ENCODE measurements around the gene LIPI.

DNA sequence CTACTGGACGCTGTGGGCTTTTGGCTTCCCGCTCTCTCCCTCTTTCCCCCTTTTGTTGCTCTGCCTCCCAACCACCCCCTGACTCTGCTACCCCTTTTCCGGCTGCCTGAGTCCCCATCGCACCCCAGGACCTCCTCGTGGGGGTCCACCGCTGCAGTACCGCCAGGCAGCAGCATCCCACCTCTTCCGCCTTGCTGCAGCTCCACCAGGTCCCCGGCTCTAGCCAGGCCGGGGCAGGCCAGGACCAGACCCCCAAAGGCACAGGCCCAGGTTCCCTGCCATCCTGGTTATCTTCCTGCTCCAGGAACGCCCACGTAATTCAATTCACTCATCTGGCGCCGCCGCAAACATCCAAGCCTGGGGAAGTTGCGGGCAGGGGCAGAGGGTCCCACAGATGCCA is 139.8 kb downstream of the LIPI start:
- TF ChIP-seq, protein P1, sequence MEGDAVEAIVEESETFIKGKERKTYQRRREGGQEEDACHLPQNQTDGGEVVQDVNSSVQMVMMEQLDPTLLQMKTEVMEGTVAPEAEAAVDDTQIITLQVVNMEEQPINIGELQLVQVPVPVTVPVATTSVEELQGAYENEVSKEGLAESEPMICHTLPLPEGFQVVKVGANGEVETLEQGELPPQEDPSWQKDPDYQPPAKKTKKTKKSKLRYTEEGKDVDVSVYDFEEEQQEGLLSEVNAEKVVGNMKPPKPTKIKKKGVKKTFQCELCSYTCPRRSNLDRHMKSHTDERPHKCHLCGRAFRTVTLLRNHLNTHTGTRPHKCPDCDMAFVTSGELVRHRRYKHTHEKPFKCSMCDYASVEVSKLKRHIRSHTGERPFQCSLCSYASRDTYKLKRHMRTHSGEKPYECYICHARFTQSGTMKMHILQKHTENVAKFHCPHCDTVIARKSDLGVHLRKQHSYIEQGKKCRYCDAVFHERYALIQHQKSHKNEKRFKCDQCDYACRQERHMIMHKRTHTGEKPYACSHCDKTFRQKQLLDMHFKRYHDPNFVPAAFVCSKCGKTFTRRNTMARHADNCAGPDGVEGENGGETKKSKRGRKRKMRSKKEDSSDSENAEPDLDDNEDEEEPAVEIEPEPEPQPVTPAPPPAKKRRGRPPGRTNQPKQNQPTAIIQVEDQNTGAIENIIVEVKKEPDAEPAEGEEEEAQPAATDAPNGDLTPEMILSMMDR (IDR thresholded peaks at IDR 0.05) = no peak
- TF ChIP-seq POLR2A (IDR thresholded peaks at IDR 0.05) = no peak
